Mucosa of stomach (tissue), 1 donor: Measurements from ENCODE around the gene MAPK1IP1L.

Experiments
- H3K27me3 ChIP-seq: one replicate; pipeline ENCODE4 v1.7.0; 2013; ENCODE audit warnings: mild to moderate bottlenecking, low read length; ENCODE audit not compliant: control insufficient read depth, insufficient read depth
- H3K36me3 ChIP-seq: one replicate; pipeline ENCODE4 v1.7.0; 2013; ENCODE audit warnings: low read length; ENCODE audit not compliant: control insufficient read depth, insufficient read depth
- H3K4me1 ChIP-seq: one replicate; pipeline ENCODE4 v1.7.0; 2013; ENCODE audit warnings: mild to moderate bottlenecking, low read length; ENCODE audit not compliant: control insufficient read depth, insufficient read depth
- H3K4me3 ChIP-seq: one replicate; pipeline ENCODE4 v1.7.0; 2013; ENCODE audit warnings: low read length
- H3K9ac ChIP-seq: one replicate; pipeline ENCODE4 v1.7.0; 2013; ENCODE audit warnings: mild to moderate bottlenecking, low read length, moderate library complexity
- H3K9me3 ChIP-seq: one replicate; pipeline ENCODE4 v1.7.0; 2013; ENCODE audit warnings: mild to moderate bottlenecking, low read length, moderate library complexity; ENCODE audit not compliant: control insufficient read depth
- donor health status: Pancreatic carcinoma.

Gene MAPK1IP1L

GRCh38 chr14:55118761-55119160, 67.3 kb downstream of the MAPK1IP1L start:
- Histone ChIP-seq H3K27me3 (no peaks in the 10 kb centered on the region), H3K9me3 (no peaks in the 10 kb centered on the region), H3K36me3 (no peaks in the 10 kb centered on the region), H3K9ac (no peak overlapping the region), H3K4me3 (no peak overlapping the region), H3K4me1 (peaks cover 79% of the 10 kb centered on the region)
